GM23248 (cell line): ENCODE measurements around the gene PTPRH.

Source experiments
- EZH2 ChIP-seq: fragments of 200-600 bp; sonication (generic); IDR thresholded peaks from 2 replicates; pipeline ENCODE4 v1.6.1; 2018; ENCODE audit warnings: antibody characterized with exemption, mild to moderate bottlenecking; ENCODE audit not compliant: insufficient read depth, poor library complexity, severe bottlenecking
- EZH2phosphoT487 ChIP-seq: fragments of 200-600 bp; sonication (generic); IDR thresholded peaks from 2 replicates; pipeline ENCODE4 v1.6.1; 2018; ENCODE audit warnings: antibody characterized with exemption, moderate library complexity, mild to moderate bottlenecking, low read depth; ENCODE audit not compliant: insufficient read depth

- TF ChIP-seq EZH2 (no peak), EZH2phosphoT487 (no peak)
These were observed 15.8 kb downstream of the PTPRH start for GRCh38 chr19:55193481-55193880.
